Muscle layer of colon (tissue), 2 donors: ENCODE measurements around the gene C2orf49.

Source experiments
- H3K27ac ChIP-seq: one replicate; pipeline ENCODE4 v1.7.0; 2013; ENCODE audit warnings: low read depth, mild to moderate bottlenecking, low read length, moderate library complexity
- H3K27me3 ChIP-seq, 2 donors: one replicate each; pipeline ENCODE4 v1.7.0; 2013; ENCODE audit warnings: low read length in 2 of 2, mild to moderate bottlenecking in 2 of 2; ENCODE audit not compliant: insufficient read depth in 2 of 2, control insufficient read depth in 1 of 2
- H3K36me3 ChIP-seq: one replicate; pipeline ENCODE4 v1.7.0; 2013; ENCODE audit warnings: mild to moderate bottlenecking, low read length; ENCODE audit not compliant: insufficient read depth
- H3K4me1 ChIP-seq: one replicate; pipeline ENCODE4 v1.7.0; 2013; ENCODE audit warnings: mild to moderate bottlenecking, low read length; ENCODE audit not compliant: insufficient read depth
- H3K4me3 ChIP-seq, 2 donors: one replicate each; pipeline ENCODE4 v1.7.0; 2013; ENCODE audit warnings: low read length in 2 of 2, low read depth in 1 of 2, mild to moderate bottlenecking in 1 of 2, moderate library complexity in 1 of 2
- H3K9ac ChIP-seq: one replicate; pipeline ENCODE4 v1.7.0; 2013; ENCODE audit warnings: low read length
- H3K9me3 ChIP-seq: one replicate; pipeline ENCODE4 v1.7.0; 2013; ENCODE audit warnings: mild to moderate bottlenecking, low read length
- donor health status: abdominal sarcoma.
- donor health status: Adenocarcinoma of cecum.

C2orf49 gene

GRCh38 chr2:105301646-105302045 lies 35.7 kb upstream of the C2orf49 start:
- H3K27ac ChIP-seq = no peak overlapping the region
- H3K27me3 ChIP-seq = no peaks in the 10 kb centered on the region
- no peaks in the 10 kb centered on the region for H3K4me1 ChIP-seq
- H3K9me3 ChIP-seq = no peaks in the 10 kb centered on the region
- no peak overlapping the region for H3K4me3 ChIP-seq
- H3K36me3 ChIP-seq = peaks cover 21% of the 10 kb centered on the region
- no peak overlapping the region for H3K9ac ChIP-seq

GRCh38 chr2:105307146-105307545 lies 30.2 kb upstream of the C2orf49 start:
- Histone ChIP-seq H3K9me3 (no peaks in the 10 kb centered on the region), H3K27me3 (no peaks in the 10 kb centered on the region), H3K9ac (no peak overlapping the region), H3K4me3 (no peak overlapping the region), H3K4me1 (no peaks in the 10 kb centered on the region), H3K27ac (no peak overlapping the region), H3K36me3 (peaks cover 12% of the 10 kb centered on the region)

GRCh38 chr2:105307550-105307949 lies 29.8 kb upstream of the C2orf49 start:
- no peak overlapping the region for H3K4me3 ChIP-seq
- no peaks in the 10 kb centered on the region for H3K4me1 ChIP-seq
- no peaks in the 10 kb centered on the region for H3K9me3 ChIP-seq
- peaks cover 12% of the 10 kb centered on the region for H3K36me3 ChIP-seq
- H3K27me3 ChIP-seq = no peaks in the 10 kb centered on the region
- H3K9ac ChIP-seq = no peak overlapping the region
- H3K27ac ChIP-seq = no peak overlapping the region

- no peak overlapping the region for H3K9ac ChIP-seq
- no peaks in the 10 kb centered on the region for H3K9me3 ChIP-seq
- no peak overlapping the region for H3K4me3 ChIP-seq
- no peaks in the 10 kb centered on the region for H3K27me3 ChIP-seq
- H3K4me1 ChIP-seq = no peaks in the 10 kb centered on the region
- no peak overlapping the region for H3K27ac ChIP-seq
- peaks cover 12% of the 10 kb centered on the region for H3K36me3 ChIP-seq
Observed at GRCh38 chr2:105307962-105308361, 29.4 kb upstream of the C2orf49 start.

- Histone ChIP-seq H3K36me3 (peaks cover 12% of the 10 kb centered on the region), H3K9ac (no peak overlapping the region), H3K9me3 (no peaks in the 10 kb centered on the region), H3K4me3 (no peak overlapping the region), H3K27me3 (no peaks in the 10 kb centered on the region), H3K27ac (no peak overlapping the region), H3K4me1 (no peaks in the 10 kb centered on the region)
Observed at GRCh38 chr2:105308382-105309146, 28.8 kb upstream of the C2orf49 start.

GRCh38 chr2:105309147-105309545 lies 28.2 kb upstream of the C2orf49 start:
- Histone ChIP-seq H3K4me1 (no peaks in the 10 kb centered on the region), H3K9ac (no peak overlapping the region), H3K27me3 (no peaks in the 10 kb centered on the region), H3K4me3 (no peak overlapping the region), H3K36me3 (peaks cover 12% of the 10 kb centered on the region), H3K27ac (no peak overlapping the region), H3K9me3 (no peaks in the 10 kb centered on the region)

GRCh38 chr2:105313877-105314276 lies 23.5 kb upstream of the C2orf49 start:
- no peak overlapping the region for H3K9ac ChIP-seq
- no peaks in the 10 kb centered on the region for H3K27me3 ChIP-seq
- H3K9me3 ChIP-seq = no peaks in the 10 kb centered on the region
- H3K4me1 ChIP-seq = no peaks in the 10 kb centered on the region
- H3K4me3 ChIP-seq = no peak overlapping the region
- no peaks in the 10 kb centered on the region for H3K36me3 ChIP-seq
- no peak overlapping the region for H3K27ac ChIP-seq

GRCh38 chr2:105315314-105315713 lies 22.0 kb upstream of the C2orf49 start:
- Histone ChIP-seq H3K4me3 (no peak overlapping the region), H3K4me1 (peaks cover 2% of the 10 kb centered on the region), H3K9me3 (no peaks in the 10 kb centered on the region), H3K27ac (no peak overlapping the region), H3K9ac (no peak overlapping the region), H3K27me3 (no peaks in the 10 kb centered on the region), H3K36me3 (no peaks in the 10 kb centered on the region)

- Histone ChIP-seq H3K27ac (no peak overlapping the region), H3K36me3 (no peaks in the 10 kb centered on the region), H3K9ac (no peak overlapping the region), H3K9me3 (no peaks in the 10 kb centered on the region), H3K27me3 (no peaks in the 10 kb centered on the region), H3K4me3 (no peak overlapping the region), H3K4me1 (peaks cover 4% of the 10 kb centered on the region)
Observed at GRCh38 chr2:105317937-105318336, 19.4 kb upstream of the C2orf49 start.

GRCh38 chr2:105320651-105321215 lies 16.6 kb upstream of the C2orf49 start:
- H3K36me3 ChIP-seq = no peaks in the 10 kb centered on the region
- H3K9me3 ChIP-seq = no peaks in the 10 kb centered on the region
- no peak overlapping the region for H3K9ac ChIP-seq
- H3K27ac ChIP-seq = no peak overlapping the region
- peaks cover 4% of the 10 kb centered on the region for H3K4me1 ChIP-seq
- no peaks in the 10 kb centered on the region for H3K27me3 ChIP-seq
- no peak overlapping the region for H3K4me3 ChIP-seq

- H3K36me3 ChIP-seq = no peaks in the 10 kb centered on the region
- H3K4me1 ChIP-seq = peaks cover 4% of the 10 kb centered on the region
- no peaks in the 10 kb centered on the region for H3K9me3 ChIP-seq
- no peaks in the 10 kb centered on the region for H3K27me3 ChIP-seq
- H3K27ac ChIP-seq = no peak overlapping the region
- H3K4me3 ChIP-seq = no peak overlapping the region
- no peak overlapping the region for H3K9ac ChIP-seq
Observed at GRCh38 chr2:105321875-105322646, 15.3 kb upstream of the C2orf49 start.
